ENCODE results near the gene HSPG2.
A peak's percentile ranks its signal among the peaks of the same experiment; 100 is the strongest.
"Not testable (repeated sequence)": the region's sequence is repeated elsewhere in the genome, so short reads cannot be mapped to it uniquely, and the experiment has no call there.

The HSPG2 gene

DNA sequence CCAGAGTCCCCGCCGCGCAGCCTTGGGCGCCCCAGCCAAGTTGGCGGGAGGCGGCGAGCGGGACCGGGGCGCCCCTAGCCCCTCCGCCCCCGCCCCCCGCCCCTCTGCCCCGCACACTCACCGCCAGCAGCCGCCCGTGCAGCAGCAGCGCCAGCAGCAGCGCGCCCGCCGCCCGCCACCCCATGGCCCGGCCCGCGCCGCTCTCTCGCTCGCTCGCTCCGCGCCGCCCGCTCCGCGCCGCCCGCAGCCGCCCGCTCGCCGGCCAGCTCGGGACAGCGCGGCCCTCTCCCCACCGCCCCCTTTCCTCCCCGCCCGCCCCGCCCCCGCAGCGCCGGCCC is at the start of gene HSPG2:
Gene HSPG2, minus strand, starts transcription at position 277 of the 338 bp plus-strand sequence. Its CDS starts 93 bp downstream, at position 184.
- no peak for DNase-seq (ENCODE audit: low spot score)

GRCh38 chr1:21986386-21986785 is 49.3 kb upstream of the HSPG2 start:
- not testable (repeated sequence) for DNase-seq (ENCODE audit: low spot score)

GRCh38 chr1:21985893-21986292 is 48.8 kb upstream of the HSPG2 start:
- DNase-seq (ENCODE audit: low spot score), result not testable (repeated sequence)

GRCh38 chr1:21983539-21983938 is 46.4 kb upstream of the HSPG2 start:
- DNase-seq (ENCODE audit: low spot score), result not testable (repeated sequence)

DNA sequence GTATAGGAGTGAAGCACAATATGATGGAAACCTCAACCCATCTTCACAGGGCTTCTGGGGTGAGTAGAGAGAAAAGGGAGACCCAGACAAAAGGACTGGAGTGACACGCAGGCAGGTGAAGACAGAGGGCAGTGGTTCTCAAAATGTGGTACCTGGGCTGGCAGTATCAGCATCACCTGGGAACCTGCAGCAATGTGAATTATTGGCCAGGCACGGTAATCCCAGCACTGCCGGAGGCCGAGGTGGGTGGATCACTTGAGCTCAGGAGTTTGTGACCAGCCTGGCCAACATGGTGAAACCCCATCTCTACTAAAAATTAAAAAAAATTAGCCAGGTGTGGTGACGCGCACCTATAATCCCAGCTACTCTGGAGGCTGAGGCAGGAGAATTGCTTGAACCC is 45.0 kb upstream of the HSPG2 start:
- DNase-seq (ENCODE audit: low spot score), result not testable (repeated sequence)

- DNase-seq (ENCODE audit: low spot score), result not testable (repeated sequence)
Measured at GRCh38 chr1:21981253-21981652, 44.1 kb upstream of the HSPG2 start.

DNA sequence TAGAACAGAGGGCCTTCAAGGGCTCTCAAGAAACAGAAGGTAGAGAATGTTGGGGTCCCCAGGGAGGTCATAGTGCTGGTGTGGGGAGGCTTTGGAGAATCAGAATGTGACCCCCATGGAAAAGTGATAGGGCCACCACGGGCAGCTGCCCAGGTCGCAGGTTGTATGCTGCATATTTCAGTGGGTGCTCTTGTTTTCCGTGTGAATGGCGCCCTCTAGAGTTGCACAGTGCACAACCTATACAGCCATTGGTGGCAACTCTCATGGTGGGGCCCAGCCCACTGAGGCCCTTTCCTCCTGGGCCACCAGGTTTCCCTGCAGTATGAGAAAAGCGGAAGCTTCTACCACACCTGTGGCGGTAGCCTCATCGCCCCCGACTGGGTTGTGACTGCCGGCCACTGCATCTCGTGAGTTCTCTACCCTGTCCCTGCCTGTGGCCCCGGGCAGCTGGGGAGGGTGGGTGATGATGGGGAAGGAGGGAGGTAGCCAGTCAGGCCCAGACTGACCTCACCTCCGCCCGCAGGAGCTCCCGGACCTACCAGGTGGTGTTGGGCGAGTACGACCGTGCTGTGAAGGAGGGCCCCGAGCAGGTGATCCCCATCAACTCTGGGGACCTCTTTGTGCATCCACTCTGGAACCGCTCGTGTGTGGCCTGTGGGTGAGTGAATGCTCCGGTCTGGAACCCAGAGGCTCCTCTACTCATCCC is 43.6 kb upstream of the HSPG2 start:
- peak; percentile 30 for DNase-seq (ENCODE audit: low spot score)

DNA sequence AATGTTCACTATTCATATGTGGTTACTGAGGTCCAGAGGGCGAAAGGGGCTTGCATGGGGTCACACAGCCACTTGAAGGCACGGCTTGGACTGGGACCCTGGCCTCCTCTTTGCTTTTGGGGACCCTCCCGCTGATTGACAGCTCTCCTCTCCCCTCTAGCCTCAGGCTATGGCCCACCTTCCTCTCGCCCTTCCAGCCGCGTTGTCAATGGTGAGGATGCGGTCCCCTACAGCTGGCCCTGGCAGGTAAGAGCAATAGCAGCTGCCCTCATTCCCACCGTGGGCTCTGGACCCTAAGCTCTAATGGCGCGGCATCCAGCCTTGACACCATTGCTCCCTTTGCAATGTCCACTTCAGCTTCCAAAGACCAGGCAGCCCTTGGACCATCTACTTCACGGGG is 41.1 kb upstream of the HSPG2 start:
- DNase-seq (ENCODE audit: low spot score), result not testable (repeated sequence)

GRCh38 chr1:21976703-21977239 is 39.7 kb upstream of the HSPG2 start, which contains the start of gene CELA3B:
Gene CELA3B, plus strand, starts transcription at chr1:21977022. Its CDS starts 18 bp downstream, at chr1:21977040.
- not testable (repeated sequence) for DNase-seq (ENCODE audit: low spot score)

DNA sequence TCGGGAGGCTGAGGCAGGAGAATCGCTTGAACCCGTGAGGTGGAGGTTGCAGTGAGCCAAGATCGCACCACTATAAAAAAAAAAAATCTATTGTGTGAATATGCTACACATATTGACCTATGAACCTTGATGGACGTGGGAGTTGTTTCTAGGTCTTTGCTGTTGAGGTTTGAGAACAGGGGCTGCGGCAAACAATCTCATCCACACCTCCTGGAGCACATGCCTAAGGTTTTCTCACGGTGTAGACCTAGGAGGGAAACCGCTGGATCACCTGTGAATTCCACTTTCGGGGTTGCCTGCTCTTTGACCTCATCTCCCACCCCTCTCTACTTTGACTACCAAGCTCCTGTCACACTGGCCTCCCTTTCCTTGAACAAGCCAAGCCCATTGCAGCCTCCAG is 38.2 kb upstream of the HSPG2 start:
- DNase-seq (ENCODE audit: low spot score), result not testable (repeated sequence)

DNA sequence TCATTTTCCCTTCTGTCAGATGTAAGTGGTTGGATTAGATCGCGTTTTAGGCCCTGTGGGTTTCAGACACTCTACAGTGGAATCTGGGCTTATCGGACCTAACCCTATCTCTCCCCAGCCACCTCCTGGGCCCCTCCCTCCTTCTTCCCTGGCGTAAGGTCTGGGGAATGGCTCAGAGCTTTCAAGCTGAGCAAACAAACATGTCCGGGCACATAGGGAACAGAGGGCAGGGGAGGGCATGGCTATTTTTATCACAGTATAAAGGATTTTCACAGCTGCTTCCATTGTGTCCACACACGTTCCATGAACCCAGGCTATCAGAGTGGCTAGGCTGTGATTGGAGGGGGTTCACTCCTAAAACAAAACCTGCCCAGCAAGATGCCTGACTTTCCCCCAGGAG is 37.6 kb upstream of the HSPG2 start:
- not testable (repeated sequence) for DNase-seq (ENCODE audit: low spot score)

- DNase-seq (ENCODE audit: low spot score), result not testable (repeated sequence)
Measured at GRCh38 chr1:21973948-21974347, 36.8 kb upstream of the HSPG2 start.

GRCh38 chr1:21972973-21973441 is 35.9 kb upstream of the HSPG2 start:
- DNase-seq (ENCODE audit: low spot score), result not testable (repeated sequence)

GRCh38 chr1:21970523-21970922 is 33.4 kb upstream of the HSPG2 start:
- DNase-seq (ENCODE audit: low spot score), result not testable (repeated sequence)

GRCh38 chr1:21969066-21969465 is 32.0 kb upstream of the HSPG2 start:
- not testable (repeated sequence) for DNase-seq (ENCODE audit: low spot score)

DNA sequence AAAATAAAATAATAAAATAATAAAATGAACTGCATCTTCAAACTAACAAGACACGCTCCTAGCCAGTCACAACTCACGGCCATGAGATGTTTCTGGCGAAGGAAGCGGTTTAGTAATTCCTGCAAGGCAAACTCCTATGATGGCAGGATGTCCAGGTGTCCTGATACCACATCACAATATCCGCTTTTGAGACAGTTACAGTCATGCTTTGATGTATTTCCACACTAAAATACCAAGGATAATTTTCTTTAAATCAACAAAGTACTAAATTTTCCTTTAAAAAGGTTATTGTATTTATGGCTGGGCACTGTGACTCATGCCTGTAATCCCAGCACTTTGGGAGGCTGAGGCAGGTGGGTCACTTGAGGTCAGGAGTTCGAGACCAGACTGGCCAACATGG is 30.1 kb upstream of the HSPG2 start:
- not testable (repeated sequence) for DNase-seq (ENCODE audit: low spot score)

DNA sequence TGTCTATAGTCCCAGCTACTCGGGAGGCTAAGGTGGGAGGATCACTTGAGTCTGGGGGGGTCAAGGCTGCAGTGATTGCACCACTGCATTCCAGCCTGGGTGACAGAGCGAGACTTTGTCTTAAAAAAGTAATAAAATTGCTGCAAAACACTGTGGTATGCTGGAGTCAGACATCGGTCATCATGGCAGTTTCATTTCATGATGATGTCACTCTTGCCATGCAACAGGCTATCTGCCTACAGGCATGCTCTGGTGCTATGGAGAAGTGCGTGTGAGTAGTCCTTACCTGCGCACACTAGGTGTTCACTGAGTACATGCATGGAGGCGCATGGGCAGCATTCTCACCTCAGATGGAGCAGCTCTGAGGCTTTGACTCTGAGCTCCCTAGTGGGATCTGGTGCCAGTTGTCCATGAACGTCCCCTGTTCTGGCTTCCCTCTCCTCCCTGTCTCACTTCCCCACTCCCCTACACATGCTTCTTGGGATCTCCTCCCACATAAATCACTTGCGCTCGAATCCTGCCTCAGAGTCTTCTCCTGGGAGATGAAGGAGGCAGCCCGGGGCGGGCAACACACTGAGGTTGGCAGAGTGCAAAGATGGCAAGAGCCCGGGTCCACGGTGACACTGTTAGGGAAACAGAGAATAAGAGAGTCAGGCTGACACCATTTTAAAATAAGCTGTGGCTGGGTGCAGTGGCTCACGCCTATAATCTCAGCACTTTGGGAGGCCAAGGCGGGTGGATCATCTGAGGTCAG is 29.3 kb upstream of the HSPG2 start:
- DNase-seq (ENCODE audit: low spot score), result no peak

DNA sequence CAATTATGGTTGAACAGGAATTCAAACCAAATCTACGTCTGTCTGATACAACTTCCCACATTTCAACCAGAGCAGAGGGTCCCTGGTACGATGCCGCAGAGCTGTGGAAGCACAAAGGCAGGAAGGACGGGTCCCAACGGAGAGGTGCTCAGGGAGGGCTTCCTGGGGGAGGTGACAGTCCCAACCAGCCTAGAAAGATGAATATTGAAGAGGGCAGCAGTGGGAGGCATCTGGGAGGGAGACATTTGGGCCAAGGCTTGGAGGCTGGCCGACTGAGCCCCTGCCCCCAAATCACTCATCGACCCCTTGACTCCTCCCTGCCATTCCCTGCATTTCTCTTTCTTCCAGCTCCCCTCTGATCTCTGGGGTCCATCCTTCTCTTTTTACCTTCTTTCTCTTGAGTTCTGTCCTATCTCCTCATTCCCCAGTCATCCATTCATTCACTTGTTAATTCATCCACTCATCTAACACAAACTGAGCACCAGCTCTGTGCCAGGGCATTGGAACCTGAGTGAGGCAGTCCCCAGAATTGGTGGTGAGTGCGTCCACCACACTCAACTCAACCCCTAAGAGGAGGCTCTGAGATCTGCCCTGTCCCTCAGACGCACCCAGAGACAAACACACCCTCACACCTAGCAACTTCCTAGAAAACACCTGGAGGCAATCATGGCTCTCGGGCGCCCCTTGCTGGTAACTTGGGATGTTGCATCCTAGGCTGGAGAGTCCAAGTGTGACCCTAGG is 26.5 kb upstream of the HSPG2 start:
- DNase-seq (ENCODE audit: low spot score), result peak; percentile 86

DNA sequence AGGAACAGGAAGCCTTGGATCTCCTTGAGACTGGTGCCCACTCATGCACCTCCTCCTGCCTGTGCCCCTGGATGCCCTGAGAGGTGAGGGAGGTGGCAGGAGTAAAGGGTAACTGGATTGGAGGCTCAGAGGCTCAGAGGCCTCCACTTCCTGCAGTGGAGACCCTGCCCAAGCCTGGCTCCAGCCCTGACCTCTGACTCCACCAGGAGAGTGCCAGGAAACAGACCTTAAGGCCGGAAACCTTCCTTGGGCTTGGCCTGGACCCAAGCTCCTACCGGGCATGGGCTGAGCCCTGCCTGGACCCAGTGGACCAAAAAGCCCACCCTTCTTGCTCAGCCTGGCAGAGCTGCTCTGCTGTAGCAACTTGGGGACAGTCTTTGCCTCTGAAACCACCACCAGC is 24.7 kb upstream of the HSPG2 start:
- no peak for DNase-seq (ENCODE audit: low spot score)

DNA sequence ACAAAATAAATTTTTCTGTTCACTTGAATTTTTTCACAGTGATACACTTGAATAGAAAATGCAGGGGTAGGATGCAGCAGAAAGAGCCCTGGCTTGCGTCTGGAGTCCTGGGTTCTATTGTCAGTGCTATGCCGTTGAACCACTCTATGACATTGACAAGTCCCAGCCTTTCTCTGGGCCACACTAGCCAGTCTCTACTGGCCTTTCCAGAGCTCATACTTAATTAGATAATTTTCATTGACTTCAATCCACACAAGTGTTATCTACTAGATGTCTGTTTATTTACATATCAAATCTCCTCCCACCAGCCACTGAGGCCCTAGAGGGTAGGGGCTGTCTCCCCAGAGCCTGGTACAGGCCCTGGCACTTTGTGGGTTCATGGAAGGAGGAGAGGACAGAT is 24.2 kb upstream of the HSPG2 start:
- no peak for DNase-seq (ENCODE audit: low spot score)

- no peak for DNase-seq (ENCODE audit: low spot score)
Measured at GRCh38 chr1:21956720-21957552, 19.8 kb upstream of the HSPG2 start.
